Panc1 (cell line): Measurements from ENCODE around the gene FBXO42. TPM values are rescaled to one million over a fixed set of nuclear protein-coding genes. Genes with fewer than 3 reads are reported as not detected.

Experiments
- ATAC-seq: fragments of 200-7000 bp; cut with Tn5 transposase; 2 replicates; pipeline ENCODE4 v1.9.1; 2020; ENCODE audit warnings: mild to moderate bottlenecking, moderate library complexity
- Bru-seq: library from RNA; stranded (reverse); fragments of 400-500 nt; gene quantifications from one replicate; lab custom pipeline; 2021; lab: Mats Ljungman, UMichigan
- BruChase-seq, 2 experiments: library from RNA; stranded (reverse); fragments of 400-500 nt; gene quantifications; one replicate each; lab custom pipeline; 2021; lab: Mats Ljungman, UMichigan
- BruUV-seq: library from RNA; stranded (reverse); fragments of 400-500 nt; replicated peaks from 2 replicates; lab custom pipeline; 2021; lab: Mats Ljungman, UMichigan
- CTCF ChIA-PET: fragments of 300-600 bp; sonication (Branson Sonifier 250); formaldehyde crosslinking; loops from one replicate; lab custom pipeline; 2022; ENCODE audit warnings: antibody characterized with exemption; lab: Charles Lee
- POLR2A ChIA-PET: fragments of 300-600 bp; sonication (Branson Sonifier 250); formaldehyde crosslinking; loops from one replicate; lab custom pipeline; 2022; ENCODE audit warnings: antibody characterized with exemption; lab: Charles Lee
- DNase-seq: peaks from one replicate; pipeline ENCODE4 v3.0.0-alpha.2; 2010; ENCODE audit warnings: low read depth, low spot score
- H3K27ac ChIP-seq: 2 replicates; pipeline ENCODE4 v1.5.1; 2011; ENCODE audit warnings: mild to moderate bottlenecking, low read length, inconsistent platforms
- H3K27me3 ChIP-seq: fragments of 200-500 bp; sonication (Bioruptor generic); 2 replicates; pipeline ENCODE4 v1.6.0; 2014; ENCODE audit warnings: low read length, inconsistent platforms; ENCODE audit not compliant: control insufficient read depth, insufficient read depth
- H3K36me3 ChIP-seq: fragments of 200-500 bp; sonication (Bioruptor generic); 2 replicates; pipeline ENCODE4 v1.5.1; 2014; ENCODE audit warnings: inconsistent platforms, mild to moderate bottlenecking, low read length, moderate library complexity; ENCODE audit not compliant: control insufficient read depth, insufficient read depth
- H3K4me1 ChIP-seq: 2 replicates; pipeline ENCODE4 v1.5.1; 2011; ENCODE audit warnings: inconsistent platforms, mild to moderate bottlenecking, low read length, moderate library complexity; ENCODE audit not compliant: control insufficient read depth, insufficient read depth
- H3K4me3 ChIP-seq, 2 experiments: 2 replicates each; pipeline ENCODE4 v1.5.1; 2011 to 2012; ENCODE audit warnings: low read depth in 2 of 2, low read length in 2 of 2, mild to moderate bottlenecking in 2 of 2, inconsistent platforms in 1 of 2, moderate library complexity in 1 of 2
- H3K9me3 ChIP-seq: fragments of 200-500 bp; sonication (Bioruptor generic); 2 replicates; pipeline ENCODE4 v1.5.1; 2014; ENCODE audit warnings: low read depth, mild to moderate bottlenecking, inconsistent platforms, low read length, moderate library complexity; ENCODE audit not compliant: control insufficient read depth, insufficient read depth
- POLR2AphosphoS5 ChIP-seq: IDR thresholded peaks from 2 replicates; pipeline ENCODE4 v1.6.1; 2012; ENCODE audit warnings: mild to moderate bottlenecking, low read depth, low read length, moderate library complexity
- SIN3A ChIP-seq: IDR thresholded peaks from 2 replicates; pipeline ENCODE4 v1.6.1; 2012; ENCODE audit warnings: low read depth, mild to moderate bottlenecking, low read length, moderate library complexity, borderline replicate concordance; ENCODE audit not compliant: insufficient read depth
- TCF7L2 ChIP-seq: IDR thresholded peaks from 2 replicates; pipeline ENCODE4 v1.6.1; 2011; ENCODE audit warnings: mild to moderate bottlenecking, low read depth, low read length, inconsistent platforms
- in situ Hi-C: cut with HindIII; loops from 2 replicates; pipeline ENCODE4 v1.10.0; 2016; ENCODE audit warnings: low sequenced_read_pairs, low pct_unique_long_range_greater_than_20kb
- intact Hi-C: fragments of 100-400 bp; cut with micrococcal nuclease; formaldehyde crosslinking; loops from one replicate; pipeline ENCODE4 v1.10.0; 2022; ENCODE audit not compliant: unreplicated experiment
- long read RNA-seq: library from polyadenylated mRNA; unstranded; transcript quantifications from one replicate; pipeline ENCODE4 v2.0.0, GENCODE V29; 2021; ENCODE audit not compliant: unreplicated experiment
- polyA plus RNA-seq: library from polyadenylated mRNA; unstranded; fragments of >200 nt; gene quantifications from one replicate; pipeline ENCODE4 v1.2.1, GENCODE V29; 2012; ENCODE audit warnings: missing spikeins; ENCODE audit not compliant: insufficient read length
- total RNA-seq: library from RNA; stranded (reverse); gene quantifications from one replicate; pipeline ENCODE4 v1.2.1, GENCODE V29; 2021; ENCODE audit not compliant: unreplicated experiment
- TF ChIP-seq, protein P1 (sequence below), 2 experiments: IDR thresholded peaks; 2 replicates each; pipeline ENCODE4 v1.6.1; 2011 to 2012; ENCODE audit warnings: low read depth in 2 of 2, control low read depth in 1 of 2, low read length in 1 of 2, mild to moderate bottlenecking in 1 of 2, moderate library complexity in 1 of 2; ENCODE audit not compliant: insufficient read depth in 1 of 2
- TF ChIP-seq, protein P2 (sequence below): fragments of 450-650 bp; IDR thresholded peaks from 2 replicates; pipeline ENCODE4 v1.5.1; 2017; ENCODE audit warnings: mild to moderate bottlenecking

Gene FBXO42
- total RNA-seq (25.7 TPM), Bru-seq, nascent RNA (percentile 83 among the genes with signal in this experiment), BruChase-seq, experiment 1, labeled RNA remaining after a 2-hour chase (percentile 80 among the genes with signal in this experiment), BruChase-seq, experiment 2, labeled RNA remaining after a 6-hour chase (percentile 80 among the genes with signal in this experiment)
- 14.2 TPM for polyA plus RNA-seq
- long read RNA-seq, full-length matches to known transcripts: 29 of 92 reads
- long read RNA-seq, partial matches to known transcripts: 7 of 92 reads
- long read RNA-seq, other reads (novel, unspliced or antisense): 56 of 92 reads

DNA sequence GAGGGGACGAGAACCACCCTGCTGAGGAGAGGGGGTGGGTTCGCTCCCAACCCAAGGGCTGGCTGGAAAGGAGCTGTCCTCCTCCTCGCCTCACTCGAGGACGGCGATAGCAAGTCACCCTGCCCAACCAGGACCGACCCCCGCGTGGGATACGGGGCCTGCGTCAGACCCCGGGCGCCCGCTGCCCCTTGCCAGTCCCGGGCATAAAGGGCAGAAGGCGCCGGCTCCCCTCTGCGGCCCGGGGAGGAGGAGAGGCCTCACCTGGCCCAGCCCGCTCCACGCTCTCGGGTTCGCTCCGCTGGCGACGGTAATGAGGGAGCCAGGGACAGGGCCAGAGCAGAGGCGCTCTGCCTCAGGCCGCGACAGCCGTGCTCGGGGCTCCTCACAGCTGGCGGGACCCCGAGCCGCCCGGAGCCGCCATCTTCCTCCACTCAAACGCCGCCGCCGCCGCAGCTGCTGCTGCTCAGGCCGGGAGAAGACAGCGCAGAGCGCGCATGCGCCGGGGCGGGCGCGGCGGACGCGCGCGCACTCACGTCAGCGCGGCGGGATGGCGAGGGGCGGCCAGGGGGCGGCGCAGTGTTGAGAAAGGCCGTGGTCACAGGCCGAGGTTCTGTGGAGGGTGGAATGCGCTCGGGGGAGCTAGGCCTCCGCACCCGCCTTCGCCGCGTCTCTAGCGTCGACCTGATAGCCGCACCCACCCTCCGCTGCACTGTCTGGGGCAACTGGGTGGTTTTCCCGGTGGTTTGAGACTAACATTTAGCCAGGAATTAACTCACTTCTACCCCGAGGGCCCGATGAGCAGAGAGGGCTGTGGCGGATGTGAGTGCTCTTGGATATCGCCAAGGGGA, at the start of gene FBXO42:
FBXO42 (minus strand) TSS at position 487 of the 848 bp plus-strand sequence. CDS start 37,062 bp downstream, outside the sequence.
- TF ChIP-seq SIN3A (peak; percentile 55; the same call in 1 of the 2 replicates), POLR2AphosphoS5 (peak; percentile 90), TCF7L2 (peak; percentile 67)
- TF ChIP-seq, protein P1, sequence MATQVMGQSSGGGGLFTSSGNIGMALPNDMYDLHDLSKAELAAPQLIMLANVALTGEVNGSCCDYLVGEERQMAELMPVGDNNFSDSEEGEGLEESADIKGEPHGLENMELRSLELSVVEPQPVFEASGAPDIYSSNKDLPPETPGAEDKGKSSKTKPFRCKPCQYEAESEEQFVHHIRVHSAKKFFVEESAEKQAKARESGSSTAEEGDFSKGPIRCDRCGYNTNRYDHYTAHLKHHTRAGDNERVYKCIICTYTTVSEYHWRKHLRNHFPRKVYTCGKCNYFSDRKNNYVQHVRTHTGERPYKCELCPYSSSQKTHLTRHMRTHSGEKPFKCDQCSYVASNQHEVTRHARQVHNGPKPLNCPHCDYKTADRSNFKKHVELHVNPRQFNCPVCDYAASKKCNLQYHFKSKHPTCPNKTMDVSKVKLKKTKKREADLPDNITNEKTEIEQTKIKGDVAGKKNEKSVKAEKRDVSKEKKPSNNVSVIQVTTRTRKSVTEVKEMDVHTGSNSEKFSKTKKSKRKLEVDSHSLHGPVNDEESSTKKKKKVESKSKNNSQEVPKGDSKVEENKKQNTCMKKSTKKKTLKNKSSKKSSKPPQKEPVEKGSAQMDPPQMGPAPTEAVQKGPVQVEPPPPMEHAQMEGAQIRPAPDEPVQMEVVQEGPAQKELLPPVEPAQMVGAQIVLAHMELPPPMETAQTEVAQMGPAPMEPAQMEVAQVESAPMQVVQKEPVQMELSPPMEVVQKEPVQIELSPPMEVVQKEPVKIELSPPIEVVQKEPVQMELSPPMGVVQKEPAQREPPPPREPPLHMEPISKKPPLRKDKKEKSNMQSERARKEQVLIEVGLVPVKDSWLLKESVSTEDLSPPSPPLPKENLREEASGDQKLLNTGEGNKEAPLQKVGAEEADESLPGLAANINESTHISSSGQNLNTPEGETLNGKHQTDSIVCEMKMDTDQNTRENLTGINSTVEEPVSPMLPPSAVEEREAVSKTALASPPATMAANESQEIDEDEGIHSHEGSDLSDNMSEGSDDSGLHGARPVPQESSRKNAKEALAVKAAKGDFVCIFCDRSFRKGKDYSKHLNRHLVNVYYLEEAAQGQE (IDR thresholded peaks at IDR 0.05; ENCODE audit: insufficient read depth in 1 of 2, low read depth in 2 of 2, low read length in 1 of 2): 0 out of 4 replicates have a peak, but pooled peaks of 1 of the 2 experiments have one; percentile 43
- TF ChIP-seq, protein P2, sequence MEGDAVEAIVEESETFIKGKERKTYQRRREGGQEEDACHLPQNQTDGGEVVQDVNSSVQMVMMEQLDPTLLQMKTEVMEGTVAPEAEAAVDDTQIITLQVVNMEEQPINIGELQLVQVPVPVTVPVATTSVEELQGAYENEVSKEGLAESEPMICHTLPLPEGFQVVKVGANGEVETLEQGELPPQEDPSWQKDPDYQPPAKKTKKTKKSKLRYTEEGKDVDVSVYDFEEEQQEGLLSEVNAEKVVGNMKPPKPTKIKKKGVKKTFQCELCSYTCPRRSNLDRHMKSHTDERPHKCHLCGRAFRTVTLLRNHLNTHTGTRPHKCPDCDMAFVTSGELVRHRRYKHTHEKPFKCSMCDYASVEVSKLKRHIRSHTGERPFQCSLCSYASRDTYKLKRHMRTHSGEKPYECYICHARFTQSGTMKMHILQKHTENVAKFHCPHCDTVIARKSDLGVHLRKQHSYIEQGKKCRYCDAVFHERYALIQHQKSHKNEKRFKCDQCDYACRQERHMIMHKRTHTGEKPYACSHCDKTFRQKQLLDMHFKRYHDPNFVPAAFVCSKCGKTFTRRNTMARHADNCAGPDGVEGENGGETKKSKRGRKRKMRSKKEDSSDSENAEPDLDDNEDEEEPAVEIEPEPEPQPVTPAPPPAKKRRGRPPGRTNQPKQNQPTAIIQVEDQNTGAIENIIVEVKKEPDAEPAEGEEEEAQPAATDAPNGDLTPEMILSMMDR: no peak
- Histone ChIP-seq H3K36me3 (no peaks in the 10 kb centered on the region; the same call in 1 of the 2 replicates), H3K4me1 (peaks cover 29% of the 10 kb centered on the region), H3K9me3 (no peaks in the 10 kb centered on the region), H3K27me3 (no peaks in the 10 kb centered on the region), H3K4me3 (peak within 1 kb of the TSS; percentile 75), H3K27ac (peak within 1 kb of the TSS; percentile 97)
- CTCF ChIA-PET: interaction anchor here (1.5 kb wide), 1 partner anchor 11 kb away, joined by 7 read pairs; no protein-coding TSS in a partner anchor
- no TSS peak for BruUV-seq
- DNase-seq (no peak), ATAC-seq (peak; percentile 95)
- intact Hi-C loops (no loop called here), in situ Hi-C loops (no loop called here)
- POLR2A ChIA-PET: interaction anchor here (0.6 kb wide), 3 partner anchors 11 to 23 kb away, joined by 3 to 8 read pairs (median 4); no protein-coding TSS in a partner anchor

DNA sequence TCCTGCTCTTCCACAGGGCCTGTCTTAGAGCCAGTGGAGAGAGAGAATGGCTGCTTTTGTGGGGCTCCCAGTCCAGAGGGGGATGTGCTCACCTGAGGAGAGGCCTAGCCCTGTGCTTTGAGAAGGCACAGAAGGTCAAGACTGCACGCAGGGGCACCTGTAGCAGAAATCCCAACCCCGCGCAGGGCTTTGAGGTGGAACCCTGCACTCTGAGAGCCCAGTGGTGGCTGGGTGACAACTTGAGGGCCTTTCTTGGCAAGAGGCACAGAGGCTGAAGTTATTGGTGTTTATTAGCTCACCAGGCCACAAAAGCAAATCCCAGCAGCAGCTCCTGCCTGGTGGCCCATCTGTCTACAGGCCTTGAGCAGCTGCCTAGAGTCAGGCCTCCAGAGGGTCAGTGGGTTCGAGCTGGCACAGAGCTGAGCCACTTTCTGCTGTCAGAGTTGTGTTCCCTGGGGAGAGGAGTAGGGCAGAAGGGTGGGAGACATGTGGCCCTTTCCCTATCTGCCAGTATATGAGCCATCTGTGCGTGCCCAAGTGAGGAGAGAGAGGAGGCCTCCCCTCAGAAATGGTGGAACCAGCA, 46.2 kb upstream of the FBXO42 start:
- ChIA-PET CTCF (no interaction called here), POLR2A (no interaction called here)
- intact Hi-C loops (no loop called here), in situ Hi-C loops (no loop called here)
- TF ChIP-seq TCF7L2 (no peak), POLR2AphosphoS5 (no peak), SIN3A (no peak)
- TF ChIP-seq, protein P2: no peak
- TF ChIP-seq, protein P1 (IDR thresholded peaks at IDR 0.05; ENCODE audit: insufficient read depth in 1 of 2, low read depth in 2 of 2, low read length in 1 of 2): no peak
- Histone ChIP-seq H3K27me3 (no peaks in the 10 kb centered on the region), H3K4me1 (peaks cover 12% of the 10 kb centered on the region), H3K27ac (no peak overlapping the region; the same call in 1 of the 2 replicates), H3K36me3 (no peaks in the 10 kb centered on the region), H3K4me3 (no peak overlapping the region), H3K9me3 (no peaks in the 10 kb centered on the region)
- BruUV-seq: no TSS peak
- ATAC-seq (no peak), DNase-seq (no peak)
